GM12801 (cell line): ENCODE data around the gene LRRC3.

Experiments
- TF ChIP-seq, protein P1 (sequence below): IDR thresholded peaks from one replicate; pipeline ENCODE4 v1.5.1; 2011; ENCODE audit warnings: control low read depth; ENCODE audit not compliant: insufficient read length; ENCODE audit errors: extremely low read depth

Gene LRRC3

DNA sequence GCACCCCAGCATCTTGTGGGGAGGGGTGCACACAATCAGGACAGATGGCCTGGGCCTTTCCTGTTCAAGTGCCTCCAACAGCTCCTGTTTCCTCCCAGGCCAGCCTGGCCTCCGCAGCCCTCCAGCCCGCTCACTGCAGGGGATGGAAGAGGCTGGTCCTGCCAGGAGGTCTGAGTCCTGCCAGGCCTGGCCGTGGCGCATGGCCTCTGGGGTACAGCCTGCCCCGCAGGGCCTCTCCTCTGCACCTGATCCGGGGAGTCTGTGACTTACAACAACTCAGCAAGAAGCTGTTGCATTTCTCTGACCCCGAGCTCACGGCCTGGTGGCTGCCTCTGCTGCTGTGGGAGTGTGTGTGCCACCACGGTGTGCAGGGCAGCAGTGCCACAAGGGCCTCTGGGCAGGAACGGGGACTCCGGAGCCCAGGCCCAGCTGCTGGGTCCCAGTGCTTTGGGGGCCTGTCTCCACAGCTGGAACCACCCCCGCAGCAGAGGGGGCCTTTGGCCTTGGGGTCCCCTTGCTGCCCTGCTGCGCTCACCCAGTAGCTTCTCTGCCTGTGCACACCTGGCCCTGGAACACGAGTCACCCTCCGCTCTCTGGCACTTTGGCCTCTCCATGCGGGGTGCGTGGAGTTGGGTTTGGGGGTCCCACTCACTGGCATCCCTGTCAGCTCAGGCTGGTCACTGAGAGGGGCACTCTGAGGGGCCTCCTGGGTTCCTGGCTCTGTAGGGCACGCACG, 17.4 kb upstream of the LRRC3 start:
- TF ChIP-seq, protein P1, sequence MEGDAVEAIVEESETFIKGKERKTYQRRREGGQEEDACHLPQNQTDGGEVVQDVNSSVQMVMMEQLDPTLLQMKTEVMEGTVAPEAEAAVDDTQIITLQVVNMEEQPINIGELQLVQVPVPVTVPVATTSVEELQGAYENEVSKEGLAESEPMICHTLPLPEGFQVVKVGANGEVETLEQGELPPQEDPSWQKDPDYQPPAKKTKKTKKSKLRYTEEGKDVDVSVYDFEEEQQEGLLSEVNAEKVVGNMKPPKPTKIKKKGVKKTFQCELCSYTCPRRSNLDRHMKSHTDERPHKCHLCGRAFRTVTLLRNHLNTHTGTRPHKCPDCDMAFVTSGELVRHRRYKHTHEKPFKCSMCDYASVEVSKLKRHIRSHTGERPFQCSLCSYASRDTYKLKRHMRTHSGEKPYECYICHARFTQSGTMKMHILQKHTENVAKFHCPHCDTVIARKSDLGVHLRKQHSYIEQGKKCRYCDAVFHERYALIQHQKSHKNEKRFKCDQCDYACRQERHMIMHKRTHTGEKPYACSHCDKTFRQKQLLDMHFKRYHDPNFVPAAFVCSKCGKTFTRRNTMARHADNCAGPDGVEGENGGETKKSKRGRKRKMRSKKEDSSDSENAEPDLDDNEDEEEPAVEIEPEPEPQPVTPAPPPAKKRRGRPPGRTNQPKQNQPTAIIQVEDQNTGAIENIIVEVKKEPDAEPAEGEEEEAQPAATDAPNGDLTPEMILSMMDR: no peak

- TF ChIP-seq, protein P1: no peak
Measured at GRCh38 chr21:44438531-44439210, 16.6 kb upstream of the LRRC3 start.

GRCh38 chr21:44439211-44439600, 16.1 kb upstream of the LRRC3 start:
- TF ChIP-seq, protein P1: no peak

- TF ChIP-seq, protein P1: no peak
Measured at GRCh38 chr21:44440241-44441040, 14.9 kb upstream of the LRRC3 start.

DNA sequence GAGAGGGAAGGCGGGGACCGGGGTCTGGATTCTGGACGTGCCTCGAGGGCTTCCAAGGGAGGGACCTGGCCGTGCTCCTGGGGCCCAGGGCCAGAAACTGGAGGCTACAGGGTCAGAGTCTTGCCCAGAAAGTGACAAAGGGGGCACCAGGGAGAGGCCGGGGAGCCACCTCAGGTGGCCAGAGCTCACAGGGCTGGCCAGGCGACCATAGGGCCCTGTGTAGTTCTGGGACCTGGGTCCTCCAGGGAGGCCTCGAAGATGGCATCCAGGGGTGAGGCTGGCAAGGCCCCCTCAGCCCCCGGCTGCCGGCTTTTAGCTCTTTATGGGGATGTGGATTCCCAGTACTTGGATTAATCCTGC, 14.3 kb upstream of the LRRC3 start:
- TF ChIP-seq, protein P1: no peak

GRCh38 chr21:44441581-44442265, 13.6 kb upstream of the LRRC3 start:
- TF ChIP-seq, protein P1: no peak
